A673 (cell line): ENCODE data around the gene SEMA5B. TPM values are rescaled to one million over a fixed set of nuclear protein-coding genes. Genes with fewer than 3 reads are reported as not detected.

Experiments used
- BruUV-seq: library from RNA; stranded (reverse); fragments of 400-500 nt; replicated peaks from 2 replicates; lab custom pipeline; 2021; lab: Mats Ljungman, UMichigan
- CTCF ChIA-PET: fragments of 300-600 bp; sonication (Branson Sonifier 250); formaldehyde crosslinking; loops from one replicate; lab custom pipeline; 2022; ENCODE audit warnings: antibody characterized with exemption; lab: Charles Lee
- POLR2A ChIA-PET: fragments of 300-600 bp; sonication (Branson Sonifier 250); formaldehyde crosslinking; loops from one replicate; lab custom pipeline; 2022; ENCODE audit warnings: antibody characterized with exemption; ENCODE audit not compliant: low non-redundant PET; lab: Charles Lee
- DNase-seq: peaks from one replicate; pipeline ENCODE4 v3.0.0-alpha.2; 2015; ENCODE audit warnings: low spot score
- H3K27ac ChIP-seq: fragments of 200-600 bp; sonication (generic); 2 replicates; pipeline ENCODE4 v1.5.1; 2016; ENCODE audit warnings: mixed run types, low read depth, mild to moderate bottlenecking, mixed read lengths, antibody characterized with exemption, low read length; ENCODE audit not compliant: poor library complexity, severe bottlenecking
- H3K27me3 ChIP-seq: fragments of 200-600 bp; sonication (generic); replicated peaks from 2 replicates; pipeline ENCODE4 v1.6.1; 2017; ENCODE audit warnings: mixed run types, low read depth, mild to moderate bottlenecking, mixed read lengths, antibody characterized with exemption, low read length; ENCODE audit not compliant: insufficient read depth, poor library complexity
- H3K36me3 ChIP-seq: fragments of 200-600 bp; sonication (generic); 2 replicates; pipeline ENCODE4 v1.6.1; 2016; ENCODE audit warnings: mixed run types, mild to moderate bottlenecking, mixed read lengths, antibody characterized with exemption, low read length; ENCODE audit not compliant: insufficient read depth, poor library complexity, severe bottlenecking
- H3K4me1 ChIP-seq: fragments of 200-600 bp; sonication (generic); 2 replicates; pipeline ENCODE4 v1.6.1; 2017; ENCODE audit warnings: mixed run types, mild to moderate bottlenecking, mixed read lengths, antibody characterized with exemption, low read length; ENCODE audit not compliant: insufficient read depth, poor library complexity, severe bottlenecking
- H3K4me3 ChIP-seq: fragments of 200-600 bp; sonication (generic); 2 replicates; pipeline ENCODE4 v1.5.1; 2016; ENCODE audit warnings: low read depth, mixed run types, mild to moderate bottlenecking, mixed read lengths, low read length; ENCODE audit not compliant: poor library complexity, severe bottlenecking
- H3K9me3 ChIP-seq: fragments of 200-600 bp; sonication (generic); 2 replicates; pipeline ENCODE4 v1.6.1; 2016; ENCODE audit warnings: mixed run types, low read depth, mild to moderate bottlenecking, mixed read lengths, antibody characterized with exemption, low read length; ENCODE audit not compliant: poor library complexity, severe bottlenecking
- EZH2 ChIP-seq: fragments of 200-600 bp; sonication (generic); IDR thresholded peaks from 2 replicates; pipeline ENCODE4 v1.6.1; 2017; ENCODE audit warnings: borderline replicate concordance, low read depth, mild to moderate bottlenecking, mixed read lengths, antibody characterized with exemption, low read length; ENCODE audit not compliant: poor library complexity, severe bottlenecking
- intact Hi-C: fragments of 100-400 bp; cut with micrococcal nuclease; formaldehyde crosslinking; loops from one replicate; pipeline ENCODE4 v1.10.0; 2022; ENCODE audit not compliant: unreplicated experiment
- total RNA-seq: library from RNA; stranded (reverse); gene quantifications from 2 replicates; pipeline ENCODE4 v1.2.3, GENCODE V29; 2021
- TF ChIP-seq, protein P1 (sequence below): fragments of 300-800, 200-600 bp; sonication (generic); conservative IDR thresholded peaks from 2 replicates; pipeline ENCODE4 v1.5.1; 2017; ENCODE audit warnings: low read depth, mild to moderate bottlenecking, antibody characterized with exemption, low read length, moderate library complexity, mixed read lengths

The SEMA5B gene
- total RNA-seq, 1 experiment from 2014 or later = 7.6 TPM

DNA sequence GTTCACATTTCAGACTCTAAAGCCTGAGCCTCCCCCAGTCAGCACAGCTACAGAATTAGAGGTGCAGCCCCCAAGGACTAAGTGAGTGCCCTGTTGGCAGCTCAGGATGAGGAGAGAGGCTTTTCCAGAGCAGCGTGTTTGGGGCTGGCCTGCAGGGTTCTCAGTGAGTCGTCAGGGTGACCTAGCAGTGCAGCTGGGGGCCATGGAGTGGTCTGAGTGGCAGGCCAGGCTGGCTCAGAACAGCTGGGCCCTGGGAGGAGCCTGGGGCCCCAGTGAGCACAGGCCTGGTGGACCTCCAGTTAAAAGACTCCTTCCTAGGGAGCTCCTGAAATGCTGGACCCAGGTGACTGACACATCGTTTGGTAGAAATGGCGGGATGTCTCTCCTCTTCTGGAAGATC lies 124.4 kb downstream of the SEMA5B start:
- intact Hi-C loops = no loop called here
- no TSS peak for BruUV-seq
- ChIA-PET CTCF (no interaction called here), POLR2A (no interaction called here)
- Histone ChIP-seq H3K4me1 (no peaks in the 10 kb centered on the region), H3K4me3 (no peak overlapping the region), H3K27me3 (peaks cover 25% of the 10 kb centered on the region), H3K36me3 (no peaks in the 10 kb centered on the region), H3K27ac (no peak overlapping the region), H3K9me3 (no peaks in the 10 kb centered on the region)
- DNase-seq = no peak
- TF ChIP-seq, protein P1, sequence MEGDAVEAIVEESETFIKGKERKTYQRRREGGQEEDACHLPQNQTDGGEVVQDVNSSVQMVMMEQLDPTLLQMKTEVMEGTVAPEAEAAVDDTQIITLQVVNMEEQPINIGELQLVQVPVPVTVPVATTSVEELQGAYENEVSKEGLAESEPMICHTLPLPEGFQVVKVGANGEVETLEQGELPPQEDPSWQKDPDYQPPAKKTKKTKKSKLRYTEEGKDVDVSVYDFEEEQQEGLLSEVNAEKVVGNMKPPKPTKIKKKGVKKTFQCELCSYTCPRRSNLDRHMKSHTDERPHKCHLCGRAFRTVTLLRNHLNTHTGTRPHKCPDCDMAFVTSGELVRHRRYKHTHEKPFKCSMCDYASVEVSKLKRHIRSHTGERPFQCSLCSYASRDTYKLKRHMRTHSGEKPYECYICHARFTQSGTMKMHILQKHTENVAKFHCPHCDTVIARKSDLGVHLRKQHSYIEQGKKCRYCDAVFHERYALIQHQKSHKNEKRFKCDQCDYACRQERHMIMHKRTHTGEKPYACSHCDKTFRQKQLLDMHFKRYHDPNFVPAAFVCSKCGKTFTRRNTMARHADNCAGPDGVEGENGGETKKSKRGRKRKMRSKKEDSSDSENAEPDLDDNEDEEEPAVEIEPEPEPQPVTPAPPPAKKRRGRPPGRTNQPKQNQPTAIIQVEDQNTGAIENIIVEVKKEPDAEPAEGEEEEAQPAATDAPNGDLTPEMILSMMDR = no peak
- no peak for TF ChIP-seq EZH2

DNA sequence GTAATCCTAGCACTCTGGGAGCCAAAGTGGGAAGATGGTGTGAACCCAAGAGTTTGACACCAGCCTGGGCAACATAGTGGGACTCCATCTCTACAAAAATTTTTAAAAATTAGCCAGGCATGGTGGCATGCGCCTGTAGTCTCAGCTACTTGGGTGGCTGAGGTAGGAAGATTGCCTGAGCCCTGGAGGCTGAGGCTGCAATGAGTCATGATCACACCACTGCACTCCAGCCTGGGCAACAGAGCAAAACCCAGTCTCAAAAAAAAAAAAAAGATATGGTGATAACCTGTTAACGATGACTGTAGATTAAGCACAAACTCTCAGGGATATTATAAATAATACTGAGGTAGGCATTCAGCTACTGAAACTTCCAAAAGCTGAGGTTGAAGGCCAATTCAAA lies 125.2 kb downstream of the SEMA5B start:
- intact Hi-C loops = no loop called here
- Histone ChIP-seq H3K27ac (no peak overlapping the region), H3K9me3 (no peaks in the 10 kb centered on the region), H3K4me1 (no peaks in the 10 kb centered on the region), H3K27me3 (peaks cover 28% of the 10 kb centered on the region), H3K36me3 (no peaks in the 10 kb centered on the region), H3K4me3 (no peak overlapping the region)
- no peak for DNase-seq
- TF ChIP-seq EZH2 = no peak
- TF ChIP-seq, protein P1 = no peak
- POLR2A ChIA-PET = no interaction called here
- no TSS peak for BruUV-seq
- CTCF ChIA-PET = no interaction called here

DNA sequence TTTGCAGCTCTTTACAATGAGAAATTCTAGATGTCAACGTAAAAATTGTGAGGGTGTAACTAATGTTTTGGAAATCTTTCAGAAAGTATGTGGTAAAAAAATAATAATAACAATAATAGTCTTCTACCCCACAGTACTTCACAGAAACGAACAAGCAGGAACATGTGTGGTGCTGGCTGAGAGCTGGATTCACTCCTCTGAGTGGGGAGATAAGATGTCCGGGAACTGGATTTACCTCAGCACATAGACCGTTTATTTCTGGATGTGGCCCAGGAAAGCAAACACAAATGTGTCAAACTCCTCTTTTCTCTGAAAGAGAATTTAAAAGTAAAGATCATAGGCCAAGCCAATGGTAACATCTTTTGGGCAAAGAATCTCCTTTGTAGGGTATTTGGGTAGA lies 129.3 kb downstream of the SEMA5B start:
- H3K27me3 ChIP-seq = peaks cover 22% of the 10 kb centered on the region
- no peak overlapping the region for H3K27ac ChIP-seq
- CTCF ChIA-PET = no interaction called here
- no TSS peak for BruUV-seq
- H3K4me1 ChIP-seq = no peaks in the 10 kb centered on the region
- H3K4me3 ChIP-seq = no peak overlapping the region
- H3K36me3 ChIP-seq = no peaks in the 10 kb centered on the region
- TF ChIP-seq EZH2 = no peak
- TF ChIP-seq, protein P1 = no peak
- H3K9me3 ChIP-seq = no peaks in the 10 kb centered on the region
- DNase-seq = no peak
- POLR2A ChIA-PET = no interaction called here
- intact Hi-C loops = no loop called here
